DLD1 (cell line): Measurements from ENCODE around the gene DIPK1C.
"Not testable (repeated sequence)": the region's sequence is repeated elsewhere in the genome, so short reads cannot be mapped to it uniquely, and the experiment has no call there.

ENCODE experiments used
- in situ Hi-C: cut with HindIII; loops from 2 replicates; pipeline ENCODE4 v1.10.0; 2017; ENCODE audit warnings: low sequenced_read_pairs

Gene DIPK1C

DNA sequence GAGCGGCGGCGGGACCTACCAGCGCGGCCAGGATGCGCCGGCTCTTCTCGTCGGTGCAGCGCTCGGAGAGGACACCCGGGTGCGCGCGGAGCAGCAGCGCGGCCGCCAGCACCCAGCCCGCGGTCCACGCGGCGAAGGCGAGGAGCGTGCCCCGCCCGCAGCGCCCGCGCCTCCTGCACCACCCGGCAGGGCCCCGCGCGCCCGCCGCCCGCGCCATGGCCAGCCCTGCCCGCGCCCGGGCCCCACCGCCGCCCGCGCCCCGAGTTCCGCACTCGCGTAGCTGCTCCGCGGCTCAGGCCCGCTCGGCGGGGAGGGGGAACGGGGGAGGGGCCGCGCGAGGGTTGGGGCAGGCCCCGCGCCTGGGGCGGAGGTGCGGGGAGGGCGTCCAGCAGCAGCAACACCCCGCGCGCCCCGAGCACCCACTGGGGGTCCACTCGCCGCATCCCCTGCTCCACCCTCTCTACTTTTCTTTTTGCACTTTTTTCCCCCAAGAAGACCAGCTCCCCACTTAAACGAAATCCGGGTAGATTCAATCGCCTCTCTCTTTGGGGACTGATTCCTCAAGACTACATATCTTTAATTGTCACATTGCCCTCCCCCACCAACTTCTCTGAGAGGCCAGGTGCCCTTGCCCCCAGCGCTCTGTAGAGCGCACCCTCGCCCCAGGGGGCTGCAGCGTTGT lies at the start of gene DIPK1C:
DIPK1C (minus strand) TSS at position 266 of the 682 bp plus-strand sequence; CDS start at position 217, 49 bp downstream.
- in situ Hi-C loops: no loop called here

DNA sequence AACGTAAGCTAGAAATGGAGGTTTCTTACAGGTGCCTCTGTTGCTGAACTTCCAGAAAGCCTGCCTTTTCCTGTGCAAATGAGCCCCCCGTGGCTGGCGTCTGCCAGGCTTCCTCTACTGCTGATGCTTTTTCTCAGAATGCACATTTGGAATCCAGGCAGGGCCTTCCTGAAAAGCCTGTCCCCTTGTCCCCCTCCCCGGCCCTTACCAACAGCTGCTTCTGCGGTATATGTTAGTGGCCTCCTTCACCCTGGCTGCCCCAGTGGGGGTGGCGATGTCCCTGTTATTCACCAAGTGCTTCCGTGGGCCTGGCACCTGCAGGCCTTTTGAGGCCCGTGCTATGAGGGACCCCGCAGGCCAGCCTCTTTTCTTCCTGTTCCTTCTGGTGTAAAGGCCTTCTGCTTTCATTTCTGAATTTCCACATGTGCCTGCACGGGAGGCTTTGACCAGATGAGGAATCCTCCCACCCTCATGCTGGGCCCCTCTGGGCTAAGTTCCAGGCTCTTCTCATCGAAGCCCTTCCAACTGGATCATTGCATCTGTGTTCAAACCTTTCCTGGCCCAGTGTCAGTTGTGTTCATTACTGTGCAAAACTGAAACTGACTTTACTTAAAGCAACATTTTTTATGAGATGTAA lies 49.5 kb upstream of the DIPK1C start:
- in situ Hi-C loops: no loop called here

DNA sequence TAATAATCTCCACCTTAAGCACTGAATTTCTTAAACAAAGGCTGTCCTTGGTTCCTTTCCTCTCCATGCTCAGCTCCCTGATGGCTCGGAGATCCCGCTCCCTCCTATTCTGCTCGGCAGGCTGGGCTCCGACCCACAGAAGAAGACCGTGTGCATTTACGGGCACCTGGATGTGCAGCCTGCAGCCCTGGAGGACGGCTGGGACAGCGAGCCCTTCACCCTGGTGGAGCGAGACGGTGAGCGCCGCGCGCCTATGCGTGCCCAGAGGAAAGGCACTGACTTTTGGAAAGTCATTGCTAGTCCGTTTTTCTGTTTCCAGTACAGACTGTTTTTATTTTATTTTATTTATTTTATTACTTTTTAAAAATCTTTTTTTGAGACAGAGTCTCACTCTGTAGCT lies 48.7 kb upstream of the DIPK1C start:
- in situ Hi-C loops: no loop called here

DNA sequence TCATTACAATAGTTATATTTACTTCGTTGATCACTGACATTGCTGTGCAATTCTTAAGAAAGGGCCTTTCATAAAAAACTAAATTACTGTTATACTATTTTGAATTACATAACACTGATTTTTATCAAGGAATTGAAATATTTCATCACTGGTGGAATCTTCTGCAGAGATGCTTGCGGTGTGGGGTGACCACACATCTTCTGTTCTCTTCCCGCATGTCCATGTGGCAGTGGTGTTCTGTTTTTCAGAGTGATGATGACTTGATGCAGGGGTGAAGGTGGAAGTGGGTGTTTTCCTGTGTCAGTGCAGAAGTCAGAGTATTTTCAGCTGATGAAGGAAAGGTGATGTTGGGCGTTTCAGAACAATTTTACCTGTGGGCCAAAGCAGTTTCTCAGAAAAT lies 46.0 kb upstream of the DIPK1C start:
- in situ Hi-C loops: no loop called here

DNA sequence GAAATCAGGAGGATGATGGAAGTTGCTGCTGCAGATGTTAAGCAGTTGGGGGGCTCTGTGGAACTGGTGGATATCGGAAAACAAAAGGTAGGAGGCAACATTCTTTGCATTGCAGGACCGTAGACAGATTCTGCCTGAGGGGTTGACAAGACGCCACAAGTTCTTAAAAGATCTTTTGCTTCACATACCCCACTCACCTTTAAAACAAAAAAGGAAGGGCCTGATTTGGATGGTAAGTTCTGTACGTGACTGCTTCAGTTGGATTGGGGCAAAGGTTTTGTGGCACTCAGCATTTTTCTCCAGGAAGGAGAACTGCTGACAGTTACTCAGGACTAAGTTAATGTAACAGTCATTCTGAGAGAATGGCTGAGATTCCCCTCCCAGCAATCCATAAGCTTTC lies 44.3 kb upstream of the DIPK1C start:
- in situ Hi-C loops: no loop called here

DNA sequence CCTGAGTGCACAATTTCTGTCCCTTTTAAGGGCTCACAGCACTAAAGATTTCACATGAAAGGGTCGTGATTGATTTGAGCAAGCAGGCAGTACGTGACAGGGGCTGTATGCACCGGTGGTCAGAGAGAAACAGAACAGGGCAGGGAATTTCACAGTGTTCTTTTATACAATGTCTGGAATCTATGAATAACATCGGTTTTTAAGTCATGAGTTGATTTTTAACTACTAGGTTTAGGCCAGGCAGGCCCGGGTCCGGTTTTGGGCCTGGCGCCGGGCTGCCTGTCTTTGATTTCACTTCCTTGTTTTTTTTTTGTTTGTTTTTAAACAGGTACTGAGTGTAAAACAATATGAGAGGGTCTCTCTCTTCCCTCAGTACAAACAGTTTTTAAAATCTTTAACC lies 43.7 kb upstream of the DIPK1C start:
- in situ Hi-C loops: not testable (repeated sequence)

DNA sequence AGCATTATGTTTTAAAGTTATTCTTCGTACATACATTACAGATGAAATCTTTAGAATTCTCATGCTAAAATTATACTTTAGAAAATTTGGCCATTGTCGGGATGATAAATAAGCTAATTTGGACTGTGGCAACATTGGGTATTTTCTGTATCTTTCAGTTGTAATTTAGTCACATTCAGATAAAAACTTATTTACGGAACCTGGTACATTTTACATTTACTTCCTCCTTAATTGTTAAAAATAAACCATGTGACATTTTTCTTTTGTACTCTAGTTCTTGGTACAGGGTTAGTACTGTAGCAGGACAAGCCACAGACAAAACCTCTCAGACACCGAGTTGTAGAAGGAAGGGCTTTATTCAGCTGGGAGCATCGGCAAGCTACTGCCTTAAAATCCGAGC lies 43.3 kb upstream of the DIPK1C start:
- in situ Hi-C loops: no loop called here

DNA sequence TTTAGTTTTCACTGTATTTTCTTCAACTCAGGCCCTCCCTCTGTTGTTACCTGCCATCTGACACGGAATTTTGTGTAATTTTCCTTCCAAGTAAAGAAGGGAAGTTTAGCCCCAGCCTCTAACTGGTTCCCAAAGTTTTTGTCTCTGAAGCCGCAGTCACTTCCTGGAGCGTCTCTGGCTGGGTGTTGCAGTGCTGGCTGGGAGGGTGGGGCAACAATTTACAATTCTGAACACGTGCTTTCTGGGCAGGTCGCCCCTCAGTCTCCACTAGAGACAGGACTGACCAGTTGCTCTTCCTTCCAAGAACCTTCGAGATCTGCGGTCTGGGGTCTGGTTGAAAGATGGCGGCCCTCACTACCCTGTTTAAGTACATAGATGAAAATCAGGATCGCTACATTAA lies 42.5 kb upstream of the DIPK1C start:
- in situ Hi-C loops: no loop called here

DNA sequence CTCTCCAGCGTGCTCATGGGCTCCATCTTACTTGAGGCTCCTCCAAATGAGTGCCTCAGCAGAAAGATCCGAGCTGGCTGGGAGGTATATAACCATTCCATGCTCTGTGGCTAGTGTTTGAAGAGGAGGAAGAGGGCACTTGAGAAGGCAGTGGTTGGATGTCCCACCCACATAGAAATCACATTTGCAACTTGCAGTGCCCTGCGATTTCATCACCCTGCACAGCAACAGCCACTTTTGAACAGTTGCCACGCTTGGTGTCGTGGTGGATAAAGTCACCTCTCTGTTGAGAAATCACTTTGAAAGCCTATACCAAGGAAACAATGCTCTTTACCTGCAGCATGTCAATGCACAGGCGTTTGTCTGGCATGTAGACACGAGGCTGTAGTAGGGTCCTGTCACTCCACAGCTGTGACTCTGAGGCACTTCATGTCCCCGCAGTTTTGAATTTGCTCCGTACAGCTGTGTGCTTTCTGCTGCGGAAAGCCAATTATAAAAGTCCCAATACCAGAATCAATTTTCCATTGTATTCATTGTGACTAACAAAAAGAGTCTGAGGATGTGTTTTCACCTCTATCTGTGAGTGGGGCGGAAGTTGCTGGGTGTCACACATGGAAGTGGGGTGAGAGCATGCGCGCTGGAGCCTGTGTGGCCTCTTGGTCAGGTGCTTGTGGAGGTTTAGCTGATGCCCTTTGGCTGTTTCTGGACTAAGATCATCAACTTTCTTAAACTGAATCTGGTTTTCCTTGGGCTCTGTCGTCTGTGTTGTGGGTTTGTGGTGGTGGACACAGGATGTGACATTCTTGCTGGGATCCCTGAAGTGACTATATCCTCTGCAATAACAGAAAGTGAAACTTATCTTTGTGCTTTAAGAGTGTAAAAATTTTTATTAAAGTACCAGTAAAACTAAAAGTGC lies 41.9 kb upstream of the DIPK1C start:
- in situ Hi-C loops: no loop called here

DNA sequence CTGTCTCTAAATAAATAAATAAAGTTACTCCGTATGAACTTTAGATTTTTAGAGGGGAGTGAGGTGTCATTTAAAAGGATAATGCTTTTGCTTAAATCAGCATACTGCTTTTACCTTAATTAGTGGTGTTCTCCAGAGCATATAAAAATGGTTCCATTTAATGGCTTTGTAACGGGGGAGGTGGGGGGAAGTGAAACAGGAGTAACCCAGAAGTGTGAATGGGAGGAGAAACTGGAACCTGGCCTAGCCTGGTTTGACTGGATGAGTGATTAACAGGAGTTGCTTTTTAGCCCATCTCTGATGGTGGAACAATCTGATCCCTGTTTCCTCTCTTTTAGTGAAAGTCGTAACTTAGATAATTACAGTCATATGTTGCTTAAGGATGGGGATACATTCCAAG lies 40.7 kb upstream of the DIPK1C start:
- in situ Hi-C loops: no loop called here

DNA sequence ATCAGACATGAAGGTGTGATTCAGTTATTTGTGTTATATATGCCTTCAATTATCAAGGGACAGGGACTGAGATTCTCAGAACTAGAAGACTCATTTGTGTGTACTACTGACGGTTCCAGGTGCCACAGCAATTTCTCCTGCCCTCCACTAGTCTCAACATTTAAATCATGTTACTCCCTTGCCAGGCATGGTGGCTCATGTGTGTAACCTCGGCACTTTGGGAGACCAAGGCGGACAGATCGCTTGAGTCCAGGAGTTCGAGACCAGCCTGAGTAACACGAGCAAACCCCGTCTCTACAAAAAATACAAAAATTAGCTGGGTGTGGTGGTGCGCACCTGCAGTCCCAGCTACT lies 40.2 kb upstream of the DIPK1C start:
- in situ Hi-C loops: no loop called here

DNA sequence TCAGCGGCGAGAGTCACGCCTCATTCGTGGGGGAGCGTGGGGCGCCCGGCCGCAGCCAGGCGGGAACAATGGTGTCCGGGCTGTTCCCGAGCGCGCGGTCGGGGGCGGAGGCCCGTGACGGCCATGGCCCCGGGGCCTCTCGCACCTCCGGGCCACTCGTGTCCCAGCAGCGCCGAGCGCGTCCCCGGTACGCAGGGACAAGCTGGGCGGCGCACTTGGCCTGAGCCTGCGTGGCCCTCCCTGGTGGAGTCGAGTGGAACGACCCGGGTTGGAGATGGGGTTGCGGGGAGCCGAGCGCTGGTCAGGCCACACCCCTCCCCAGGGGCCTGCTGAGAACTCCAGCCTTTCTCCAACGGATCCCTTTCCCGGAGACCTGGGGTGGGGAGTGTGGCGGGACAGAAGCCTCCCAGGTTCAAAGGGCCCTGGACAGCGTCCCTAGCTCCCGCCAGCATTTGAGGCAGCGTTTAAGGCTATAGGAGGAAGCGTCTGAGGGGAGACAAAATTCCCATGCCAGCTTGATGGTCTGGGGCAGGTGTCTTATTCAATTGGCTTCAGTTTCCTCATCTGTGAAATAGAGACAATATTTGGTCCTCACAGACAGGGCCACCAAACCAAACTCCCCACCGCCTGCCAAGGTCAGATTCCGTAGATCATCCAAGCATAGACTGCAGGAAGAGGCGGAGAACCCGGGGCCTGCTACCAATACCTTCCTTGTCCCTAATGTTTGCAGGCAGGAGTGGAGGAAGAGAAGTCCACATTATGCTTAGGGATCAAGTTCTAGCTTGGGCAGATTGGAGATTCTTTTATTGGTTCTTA lies 39.6 kb upstream of the DIPK1C start:
- in situ Hi-C loops: no loop called here

DNA sequence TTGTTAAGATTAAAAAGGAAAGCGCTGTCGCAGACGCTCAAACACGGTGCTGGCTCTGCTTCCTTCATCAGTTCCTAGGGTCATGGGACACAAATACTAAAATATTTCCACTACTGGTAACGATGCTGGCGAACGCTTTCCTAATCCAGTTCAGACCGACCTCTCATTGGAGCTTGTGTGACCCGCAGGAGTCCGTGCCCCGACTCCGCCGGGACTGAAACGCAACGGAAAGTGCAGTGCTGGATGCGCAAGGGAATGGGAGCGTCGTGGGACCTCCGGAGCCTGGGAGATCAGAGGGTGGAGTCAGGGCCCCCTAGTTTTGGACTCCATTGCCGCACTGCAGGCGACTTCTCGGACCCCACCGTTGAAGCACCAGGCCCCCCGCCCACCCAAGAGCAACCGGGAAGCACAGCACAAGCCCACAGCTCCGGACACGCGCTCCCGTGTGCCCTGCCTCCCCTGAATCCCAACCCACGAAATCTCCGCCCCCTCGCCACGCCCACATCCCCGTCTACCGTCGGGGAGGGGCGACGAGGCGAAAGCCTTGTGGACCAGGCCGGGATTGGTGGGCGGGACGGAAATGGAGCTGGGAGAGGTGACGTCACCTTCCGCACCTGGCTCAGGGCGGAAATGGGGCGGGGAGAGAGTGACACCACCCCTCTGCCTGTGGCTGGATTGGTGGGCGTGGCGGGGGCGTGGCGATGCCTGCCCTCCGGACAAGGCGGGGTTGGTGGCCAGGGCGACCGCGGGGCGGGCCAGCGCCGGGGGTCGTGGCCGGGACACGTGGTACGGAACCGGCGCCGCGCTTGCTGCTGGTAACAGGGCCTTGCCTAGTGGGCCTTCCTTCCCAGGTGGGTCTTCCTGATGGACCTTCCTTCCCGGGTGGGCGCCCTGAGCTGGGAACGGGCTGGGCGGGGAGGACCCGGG lies 38.7 kb upstream of the DIPK1C start, which contains the start of gene CNDP2:
CNDP2 (plus strand) TSS at position 783 of the 927 bp plus-strand sequence. CDS start 3,611 bp downstream, outside the sequence.
- in situ Hi-C loops: no loop called here

DNA sequence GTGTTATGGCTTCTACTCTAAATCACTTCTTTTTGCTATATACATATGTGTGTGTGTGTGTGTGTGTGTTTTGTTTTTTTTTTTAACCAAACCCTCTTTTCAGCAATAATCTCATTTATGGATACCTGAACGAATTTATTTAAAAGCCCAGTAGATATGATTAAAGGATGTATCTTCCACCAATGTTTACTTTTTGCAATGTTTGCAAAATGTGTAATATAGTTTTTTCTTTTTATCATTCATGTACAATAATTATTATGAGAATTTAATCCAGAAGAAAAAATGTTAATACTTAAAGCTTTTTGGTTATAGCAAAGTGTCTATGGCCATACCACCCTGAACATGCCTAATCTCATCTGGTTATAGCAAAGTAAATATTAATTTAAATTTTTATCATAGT lies 37.4 kb upstream of the DIPK1C start:
- in situ Hi-C loops: no loop called here

DNA sequence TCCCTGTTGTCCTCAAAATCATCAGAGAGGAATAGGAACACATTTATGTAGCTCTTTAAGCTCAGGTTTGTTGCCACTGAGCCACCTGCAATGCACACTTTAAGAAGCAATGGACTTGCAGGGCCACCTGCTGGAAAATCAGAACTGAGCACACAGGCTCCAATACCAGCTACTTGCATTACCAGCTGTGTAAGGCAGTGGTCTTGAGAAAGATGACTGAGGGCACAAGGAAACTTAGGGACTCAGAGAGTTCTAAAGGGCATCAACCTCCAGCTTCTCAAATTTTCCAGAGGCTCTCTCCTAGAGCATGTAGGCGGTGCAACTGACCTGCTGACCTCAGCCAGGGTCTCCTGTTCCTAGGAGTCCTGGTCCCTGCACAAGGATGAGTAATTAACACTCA lies 36.6 kb upstream of the DIPK1C start:
- in situ Hi-C loops: no loop called here

DNA sequence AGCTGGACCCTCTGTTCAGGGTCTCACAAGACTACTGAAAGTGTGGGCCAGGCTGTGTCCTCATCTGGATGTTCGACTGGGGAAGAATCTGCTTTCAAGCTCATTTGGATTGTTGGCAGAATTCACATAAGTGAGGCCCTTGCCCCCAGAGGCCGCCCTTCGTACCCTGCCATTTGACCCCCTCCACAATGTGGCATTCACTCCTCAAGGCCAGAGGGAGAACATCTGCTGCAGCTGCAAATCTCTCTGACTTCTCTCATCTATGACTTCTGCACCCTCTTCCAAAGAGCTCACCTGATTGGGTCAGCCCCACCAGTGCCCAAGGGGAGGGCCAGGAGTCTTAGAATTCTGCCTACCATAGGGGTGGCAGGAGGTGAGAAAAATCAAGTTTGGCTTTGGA lies 35.2 kb upstream of the DIPK1C start:
- in situ Hi-C loops: no loop called here

DNA sequence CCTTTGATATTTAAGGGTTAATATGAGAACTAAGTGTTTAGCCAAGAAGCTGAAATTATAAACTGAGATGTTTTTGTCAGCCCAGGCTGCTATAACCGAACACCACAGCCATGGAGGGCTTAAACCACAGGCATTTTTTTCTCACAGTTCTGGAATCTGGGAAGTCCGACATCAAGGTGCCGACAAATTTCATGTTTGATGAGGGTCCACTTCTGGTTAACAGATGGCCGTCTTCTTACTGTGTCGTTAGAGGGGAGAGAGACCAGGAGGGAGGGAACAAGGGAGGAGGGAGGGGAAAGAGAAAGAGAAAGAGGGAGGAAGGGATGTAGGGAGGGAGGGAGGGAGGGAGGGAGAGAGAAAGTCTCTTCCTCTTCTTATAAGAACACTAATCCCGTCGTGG lies 32.6 kb upstream of the DIPK1C start:
- in situ Hi-C loops: no loop called here

DNA sequence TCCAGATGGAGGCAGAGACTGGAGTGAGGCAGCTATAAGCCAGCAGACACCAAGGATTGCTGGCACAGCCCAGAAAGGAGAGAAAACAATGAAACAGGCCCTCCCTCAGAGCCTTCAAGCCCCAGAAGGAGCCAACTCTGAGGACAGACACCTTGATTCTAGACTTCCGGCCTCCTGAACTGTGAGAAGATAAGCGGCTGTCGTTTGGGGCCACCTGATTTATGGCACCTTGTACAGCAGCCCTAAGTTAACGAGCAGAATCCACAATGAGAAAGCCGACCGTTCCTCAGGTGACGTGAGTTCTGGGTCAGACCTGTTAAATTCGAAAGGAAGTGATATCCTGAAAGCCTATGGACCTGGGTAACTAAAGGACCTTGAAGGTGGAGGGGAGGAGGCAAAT lies 31.8 kb upstream of the DIPK1C start:
- in situ Hi-C loops: no loop called here

DNA sequence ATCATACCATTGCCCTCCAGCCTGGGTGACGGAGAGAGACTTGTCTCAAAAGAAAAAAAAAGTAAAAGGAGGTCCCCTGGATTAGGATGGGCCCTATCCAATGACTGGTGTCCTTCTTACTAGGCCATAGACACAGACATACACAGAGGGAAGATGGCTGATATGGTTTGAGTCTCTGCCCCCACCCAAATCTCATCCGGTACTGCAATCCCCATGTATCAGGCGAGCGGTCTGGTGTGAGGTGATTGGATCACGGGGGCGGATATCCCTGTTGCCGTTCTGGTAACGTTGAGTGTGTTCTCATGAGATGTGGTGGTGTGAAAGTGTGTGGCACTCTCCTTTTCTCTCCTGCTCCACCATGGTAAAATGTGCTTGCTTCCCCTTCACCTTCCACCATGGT lies 31.2 kb upstream of the DIPK1C start:
- in situ Hi-C loops: no loop called here
